Left colon (tissue), 2 donors: ENCODE data around the gene CIAO1. TPM values are rescaled to one million over a fixed set of nuclear protein-coding genes. Genes with fewer than 3 reads are reported as not detected.
A peak's percentile ranks its signal among the peaks of the same experiment; 100 is the strongest.
"Not testable (repeated sequence)": the region's sequence is repeated elsewhere in the genome, so short reads cannot be mapped to it uniquely, and the experiment has no call there.

Source experiments
- ATAC-seq: fragments of 200-7000 bp; cut with Tn5 transposase; one replicate; pipeline ENCODE4 v1.9.1; 2020; ENCODE audit warnings: mild to moderate bottlenecking, moderate library complexity
- DNase-seq, 2 donors: peaks; one replicate each; pipeline ENCODE4 v3.0.0-alpha.2; 2020
- intact Hi-C, 2 donors: fragments of 100-400 bp; cut with DNase I in 1 of 2; cut with micrococcal nuclease in 1 of 2; formaldehyde crosslinking; loops; one replicate each; pipeline versions ENCODE4 v1.11.2 to v1.14.0; 2022; cut with DNase I, micrococcal nuclease
- total RNA-seq, 2 donors: library from RNA; stranded (reverse); fragmentation: NEBNext Ultra II Directional; extraction: Animal tissue kit (Norgen Biotek cat#: 25700); gene quantifications; one replicate each; pipeline ENCODE4 v1.2.1, GENCODE V29; 2021
- donor health status: DM: no; HTN: no; CAD: no.
- donor health status: DM: yes; HTN: yes; CAD: no.

Gene CIAO1
- total RNA-seq, 2 donors from 2014 or later: 61.7 to 68.8 TPM

- intact Hi-C loops: no loop called here
- DNase-seq (peak in 1 of 2 donors; percentile 72), ATAC-seq (peak; percentile 12)
Measured at GRCh38 chr2:96265349-96265839, 631 bp upstream of the CIAO1 start.

- ATAC-seq (peak; percentile 13), DNase-seq (peak; percentile 52 to 65)
- intact Hi-C loops: no loop called here
Measured at GRCh38 chr2:96267159-96267971, 1.3 kb downstream of the CIAO1 start.

GRCh38 chr2:96271995-96272394 lies 6.0 kb downstream of the CIAO1 start:
- ATAC-seq (peak; percentile 24), DNase-seq (no peak)
- intact Hi-C loops: no loop called here

GRCh38 chr2:96273763-96274162 lies 7.7 kb downstream of the CIAO1 start:
- ATAC-seq: no peak
- intact Hi-C loops: no loop called here
- DNase-seq: no peak

GRCh38 chr2:96274355-96275056 lies 8.5 kb downstream of the CIAO1 start:
- DNase-seq (no peak), ATAC-seq (peak; percentile 27)
- intact Hi-C loops: no loop called here

- no peak for ATAC-seq
- intact Hi-C loops: no loop called here
- no peak for DNase-seq
Measured at GRCh38 chr2:96276787-96277499, 10.9 kb downstream of the CIAO1 start.

GRCh38 chr2:96287273-96287856 lies 21.3 kb downstream of the CIAO1 start:
- ATAC-seq (no peak), DNase-seq (no peak)
- intact Hi-C loops: no loop called here

GRCh38 chr2:96291751-96292150 lies 25.7 kb downstream of the CIAO1 start:
- ATAC-seq (no peak), DNase-seq (no peak)
- intact Hi-C loops: no loop called here

- intact Hi-C loops, DNase-seq, ATAC-seq: not testable (repeated sequence)
Measured at GRCh38 chr2:96294271-96294670, 28.2 kb downstream of the CIAO1 start.

- ATAC-seq: no peak
- intact Hi-C loops: no loop called here
Measured at GRCh38 chr2:96296925-96297324, 30.9 kb downstream of the CIAO1 start.

GRCh38 chr2:96301865-96302264 lies 35.8 kb downstream of the CIAO1 start:
- intact Hi-C loops: no loop called here

More at GRCh38 chr2:96296925-96297324, 30.9 kb downstream of the CIAO1 start:
- DNase-seq: no peak

GRCh38 chr2:96304606-96305005 lies 38.6 kb downstream of the CIAO1 start:
- intact Hi-C loops: no loop called here
- DNase-seq: no peak
- ATAC-seq: no peak

More at GRCh38 chr2:96301865-96302264, 35.8 kb downstream of the CIAO1 start:
- DNase-seq (no peak), ATAC-seq (no peak)

- ATAC-seq (peak; percentile 99), DNase-seq (peak; percentile 86 to 94)
- intact Hi-C loops: no loop called here
Measured at GRCh38 chr2:96305091-96305978, 39.3 kb downstream of the CIAO1 start, which contains the start of gene SNRNP200. Gene SNRNP200 (minus strand): TSS chr2:96305546. CDS start chr2:96305437, 109 bp downstream.

- DNase-seq (no peak), ATAC-seq (peak; percentile 4)
- intact Hi-C loops: no loop called here
Measured at GRCh38 chr2:96305979-96306308, 39.9 kb downstream of the CIAO1 start.

GRCh38 chr2:96306370-96306769 lies 40.3 kb downstream of the CIAO1 start:
- intact Hi-C loops: no loop called here
- ATAC-seq: no peak
- DNase-seq: no peak

- DNase-seq: no peak
- ATAC-seq: no peak
- intact Hi-C loops: no loop called here
Measured at GRCh38 chr2:96308248-96308647, 42.2 kb downstream of the CIAO1 start.

- intact Hi-C loops: no loop called here
- no peak for DNase-seq
- no peak for ATAC-seq
Measured at GRCh38 chr2:96315005-96315399, 49.0 kb downstream of the CIAO1 start.

- intact Hi-C loops: no loop called here
- ATAC-seq (no peak), DNase-seq (no peak)
Measured at GRCh38 chr2:96315400-96316071, 49.5 kb downstream of the CIAO1 start.
